Left renal pelvis (tissue), 4 donors: ENCODE data around the gene COL6A2. TPM values are rescaled to one million over a fixed set of nuclear protein-coding genes. Genes with fewer than 3 reads are reported as not detected.

Source experiments
- DNase-seq, 4 donors: peaks; one replicate each; pipeline ENCODE4 v3.0.0-alpha.2; 2013; ENCODE audit warnings: low read depth in 4 of 4, low spot score in 3 of 4
- polyA plus RNA-seq, 4 donors: library from polyadenylated mRNA; unstranded; fragments of 120-200 nt; gene quantifications; one replicate each; pipeline ENCODE4 v1.2.1, GENCODE V29; 2013; ENCODE audit not compliant: insufficient read length in 4 of 4

Gene COL6A2
- polyA plus RNA-seq, 4 donors, result 205 to 1,137 (median 238) TPM

- no peak for DNase-seq
Measured at GRCh38 chr21:46122758-46123683, 25.1 kb downstream of the COL6A2 start.

GRCh38 chr21:46124083-46124925 lies 26.4 kb downstream of the COL6A2 start:
- DNase-seq, result no peak

GRCh38 chr21:46124926-46125845 lies 27.3 kb downstream of the COL6A2 start:
- DNase-seq, result no peak

- no peak for DNase-seq
Measured at GRCh38 chr21:46125846-46126301, 28.0 kb downstream of the COL6A2 start.

- DNase-seq, result no peak
Measured at GRCh38 chr21:46126309-46127238, 28.7 kb downstream of the COL6A2 start.

- DNase-seq, result no peak
Measured at GRCh38 chr21:46127239-46128105, 29.6 kb downstream of the COL6A2 start.

GRCh38 chr21:46128106-46128932 lies 30.4 kb downstream of the COL6A2 start:
- DNase-seq, result no peak

- no peak for DNase-seq
Measured at GRCh38 chr21:46128933-46129571, 31.1 kb downstream of the COL6A2 start.

GRCh38 chr21:46129846-46130651 lies 32.1 kb downstream of the COL6A2 start:
- DNase-seq, result no peak

- no peak for DNase-seq
Measured at GRCh38 chr21:46130831-46131587, 33.1 kb downstream of the COL6A2 start.

- no peak for DNase-seq
Measured at GRCh38 chr21:46131588-46131837, 33.6 kb downstream of the COL6A2 start.

- DNase-seq, result no peak
Measured at GRCh38 chr21:46131838-46132651, 34.1 kb downstream of the COL6A2 start.

GRCh38 chr21:46135782-46136395 lies 38.0 kb downstream of the COL6A2 start:
- no peak for DNase-seq

- no peak for DNase-seq
Measured at GRCh38 chr21:46136739-46137349, 38.9 kb downstream of the COL6A2 start.
